HepG2 (cell line): ENCODE measurements around the gene P2RX2. TPM values are rescaled to one million over a fixed set of nuclear protein-coding genes. Genes with fewer than 3 reads are reported as not detected.

ENCODE experiments used
- ATAC-seq: fragments of 200-7000 bp; cut with Tn5 transposase; 3 replicates; pipeline ENCODE4 v1.9.1; 2020; ENCODE audit warnings: mild to moderate bottlenecking, moderate library complexity
- BruUV-seq: library from RNA; stranded (reverse); fragments of 400-500 nt; replicated peaks from 2 replicates; lab custom pipeline; 2021; lab: Mats Ljungman, UMichigan
- CTCF ChIA-PET: fragments of 300-600 bp; formaldehyde crosslinking; extraction: SDS; loops from one replicate; lab custom pipeline; 2021; ENCODE audit warnings: low total read pairs, inconsistent platforms, low intra/inter-chr PET ratio; lab: Yijun Ruan, JAX
- POLR2A ChIA-PET: fragments of 350-600 bp; sonication (Branson Sonifier 250); formaldehyde crosslinking; loops from one replicate; lab custom pipeline; 2020; ENCODE audit warnings: antibody characterized with exemption, inconsistent platforms; lab: Yijun Ruan, JAX
- DNase-seq: peaks from one replicate; pipeline ENCODE4 v3.0.0-alpha.2; 2015; ENCODE audit warnings: low spot score
- FAIRE-seq: peaks from 3 replicates; lab custom pipeline; 2011; peaks lifted over from hg19 to GRCh38; lab: Jason Lieb, UNC
- H2AFZ ChIP-seq: one replicate; pipeline ENCODE4 v1.6.1; 2011; ENCODE audit warnings: low read length, inconsistent platforms
- H3K27ac ChIP-seq: fragments of 300-600 bp; 3 replicates; pipeline ENCODE4 v1.8.0; 2011; ENCODE audit warnings: mixed run types, mild to moderate bottlenecking, mixed read lengths, low read length, inconsistent platforms; ENCODE audit not compliant: insufficient read depth; ENCODE audit errors: extremely low read length
- H3K27me3 ChIP-seq, 2 experiments: fragments of 200-600 bp in 1 of 2; 2 replicates in 1 of 2; 3 replicates in 1 of 2; pipeline versions ENCODE4 v1.6.0 to v1.8.0; 2011; ENCODE audit warnings: low read length in 2 of 2, mild to moderate bottlenecking in 2 of 2, moderate library complexity in 2 of 2, inconsistent platforms in 1 of 2; ENCODE audit not compliant: insufficient read depth in 2 of 2, control insufficient read depth in 1 of 2
- H3K36me3 ChIP-seq, 2 experiments: fragments of 200-600 bp in 1 of 2; replicated peaks in 1 of 2; 2 replicates in 1 of 2; 3 replicates in 1 of 2; pipeline versions ENCODE4 v1.5.1 to v1.8.0; 2011; ENCODE audit warnings: low read length in 2 of 2, inconsistent platforms in 1 of 2; ENCODE audit not compliant: insufficient read depth in 2 of 2, control insufficient read depth in 1 of 2
- H3K4me1 ChIP-seq: 2 replicates; pipeline ENCODE4 v1.5.1; 2012; ENCODE audit warnings: low read length, inconsistent platforms; ENCODE audit not compliant: insufficient read depth
- H3K4me2 ChIP-seq: 2 replicates; pipeline ENCODE4 v1.6.0; 2011; ENCODE audit warnings: low read depth, low read length, inconsistent platforms
- H3K4me3 ChIP-seq, 3 experiments: fragments of 200-600 bp in 1 of 3; sonication (generic), shearing (Covaris generic) in 1 of 3; replicated peaks in 1 of 3; 2 replicates each; pipeline ENCODE4 v1.5.1; 2011 to 2016; ENCODE audit warnings: low read length in 3 of 3, inconsistent platforms in 2 of 3, low read depth in 2 of 3, mild to moderate bottlenecking in 2 of 3, control low read depth in 1 of 3, mixed read lengths in 1 of 3; ENCODE audit not compliant: insufficient read depth in 1 of 3
- H3K79me2 ChIP-seq: one replicate; pipeline ENCODE4 v1.6.1; 2011; ENCODE audit warnings: low read length, inconsistent platforms; ENCODE audit not compliant: insufficient read depth
- H3K9ac ChIP-seq: 2 replicates; pipeline ENCODE4 v1.6.0; 2011; ENCODE audit warnings: mild to moderate bottlenecking, low read depth, low read length, inconsistent platforms; ENCODE audit not compliant: insufficient read depth
- H3K9me3 ChIP-seq: 2 replicates; pipeline ENCODE4 v1.5.1; 2012; ENCODE audit warnings: mild to moderate bottlenecking, low read length
- H4K20me1 ChIP-seq: 2 replicates; pipeline ENCODE4 v1.6.0; 2011; ENCODE audit warnings: inconsistent platforms, mild to moderate bottlenecking, low read length, moderate library complexity; ENCODE audit not compliant: insufficient read depth
- HDAC1 ChIP-seq: sonication (generic); formaldehyde crosslinking; IDR thresholded peaks from 2 replicates; pipeline ENCODE4 v1.5.1; 2020; ENCODE audit warnings: mild to moderate bottlenecking, missing genetic modification reagents
- PPARG ChIP-seq: conservative IDR thresholded peaks from 2 replicates; pipeline ENCODE4 v1.6.1; 2016; ENCODE audit warnings: missing biosample characterization, missing genetic modification reagents
- SP4 ChIP-seq: sonication (generic); formaldehyde crosslinking; IDR thresholded peaks from 2 replicates; pipeline ENCODE4 v1.8.1; 2023; ENCODE audit warnings: mild to moderate bottlenecking, missing genetic modification reagents
- YY1 ChIP-seq: IDR thresholded peaks from 2 replicates; pipeline ENCODE4 v1.6.1; 2011; ENCODE audit warnings: low read length, low read depth, moderate library complexity, mild to moderate bottlenecking; ENCODE audit not compliant: insufficient read depth, insufficient replicate concordance
- ZGPAT ChIP-seq: IDR thresholded peaks from 2 replicates; pipeline ENCODE4 v1.6.1; 2016; ENCODE audit warnings: mild to moderate bottlenecking
- ZNF234 ChIP-seq: sonication (generic); formaldehyde crosslinking; conservative IDR thresholded peaks from 2 replicates; pipeline ENCODE4 v1.5.1; 2020; ENCODE audit warnings: mild to moderate bottlenecking, missing genetic modification reagents
- ZNF446 ChIP-seq: sonication (generic); formaldehyde crosslinking; IDR thresholded peaks from 2 replicates; pipeline ENCODE4 v1.5.0; 2020; ENCODE audit warnings: mild to moderate bottlenecking, missing genetic modification reagents
- ZNF570 ChIP-seq: sonication (generic); formaldehyde crosslinking; IDR thresholded peaks from 2 replicates; pipeline ENCODE4 v1.4.0; 2020; ENCODE audit warnings: mild to moderate bottlenecking, missing genetic modification reagents, borderline replicate concordance
- ZNF619 ChIP-seq: sonication (generic); formaldehyde crosslinking; IDR thresholded peaks from 2 replicates; pipeline ENCODE4 v1.4.0; 2020; ENCODE audit warnings: mild to moderate bottlenecking, missing genetic modification reagents
- ZNF7 ChIP-seq: IDR thresholded peaks from 2 replicates; pipeline ENCODE4 v1.6.1; 2016; ENCODE audit warnings: missing biosample characterization, missing genetic modification reagents
- ZSCAN29 ChIP-seq: sonication (generic); formaldehyde crosslinking; conservative IDR thresholded peaks from 2 replicates; pipeline ENCODE4 v1.4.0; 2020; ENCODE audit warnings: mild to moderate bottlenecking, missing genetic modification reagents
- WGBS: methylation state at CpG from one replicate; pipeline ENCODE4 v1.1.6; 2017; ENCODE audit warnings: low lambda C conversion rate; 5-methylcytosine and 5-hydroxymethylcytosine counted together
- in situ Hi-C: cut with HindIII; loops from 2 replicates; pipeline ENCODE4 v1.10.0; 2017; ENCODE audit warnings: low pct_unique_long_range_greater_than_20kb; ENCODE audit not compliant: extremely low pct_ligation_motif_present
- intact Hi-C: fragments of 100-400 bp; cut with micrococcal nuclease; formaldehyde crosslinking; loops from one replicate; pipeline ENCODE4 v1.10.0; 2022; ENCODE audit not compliant: unreplicated experiment
- polyA plus RNA-seq, 8 experiments: library from polyadenylated mRNA; depleted of rRNA in 3 of 8; stranded (reverse) in 7 of 8; unstranded in 1 of 8; fragments of >200 nt; fragmentation: Illumina TruSeq in 4 of 8; extraction: Trizol in 4 of 8; gene quantifications; 2 replicates each; pipeline versions ENCODE4 v1.2.1 to v1.2.3, GENCODE V29; 2011 to 2016; ENCODE audit warnings: low read depth in 4 of 8, missing spikeins in 1 of 8, mixed read lengths in 1 of 8; ENCODE audit not compliant: insufficient read depth in 1 of 8
- total RNA-seq, 5 experiments: library from RNA; depleted of rRNA; stranded (reverse); fragments of >200 nt; fragmentation: Illumina TruSeq; extraction: Trizol; gene quantifications; 2 replicates each; pipeline ENCODE4 v1.2.3, GENCODE V29; 2016; ENCODE audit warnings: low read depth in 1 of 5
- TF ChIP-seq, protein P1 (sequence below): sonication (generic); formaldehyde crosslinking; IDR thresholded peaks from 2 replicates; pipeline ENCODE4 v1.4.0; 2020; ENCODE audit warnings: missing genetic modification reagents, borderline replicate concordance
- TF ChIP-seq, protein P2 (sequence below), 2 experiments: sonication (generic) in 1 of 2; formaldehyde crosslinking in 1 of 2; IDR thresholded peaks; 2 replicates each; pipeline versions ENCODE4 v1.4.0 to v1.6.1; 2018 to 2020; ENCODE audit warnings: missing genetic modification reagents in 2 of 2, borderline replicate concordance in 1 of 2, low read depth in 1 of 2, mild to moderate bottlenecking in 1 of 2, missing biosample characterization in 1 of 2

Gene P2RX2
- total and polyA plus RNA-seq, 2 of the 13 experiments (the other 11 are each of a cell fraction or from before 2014, with no cell fraction given) = not detected

DNA sequence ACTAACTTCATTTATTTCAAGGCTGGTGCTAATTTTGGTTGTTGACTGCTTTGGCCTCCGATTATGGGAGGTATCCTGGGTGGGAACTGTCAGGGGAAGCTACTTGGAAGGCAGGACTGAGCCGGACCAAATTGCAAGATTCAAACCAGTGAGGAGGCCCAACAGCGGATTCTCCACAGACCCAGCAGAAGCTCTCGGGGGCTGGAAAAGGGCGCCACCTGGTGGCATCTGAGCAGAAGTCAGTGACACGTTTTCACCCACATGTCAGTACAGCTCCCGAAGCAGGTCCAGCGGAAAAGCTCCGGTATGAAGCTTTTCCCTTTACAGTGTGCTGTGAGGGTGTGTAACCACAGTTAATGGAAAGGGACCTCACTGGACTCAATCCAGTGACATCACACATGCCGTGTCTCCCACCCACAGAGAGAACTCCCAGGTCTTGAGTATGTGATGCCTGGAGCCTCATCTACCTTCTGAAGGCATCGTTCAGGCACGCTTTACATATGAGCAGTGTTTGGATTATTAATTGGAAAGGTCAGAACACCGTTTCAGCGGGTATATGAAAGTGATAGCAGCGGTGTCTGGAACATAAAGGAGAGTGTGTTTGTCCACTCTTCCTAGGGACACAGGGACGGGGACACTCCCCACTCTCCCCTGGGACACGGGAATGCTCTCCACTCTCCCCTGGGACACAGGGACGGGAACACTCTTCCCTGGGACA is 3.6 kb upstream of the P2RX2 start:
- Histone ChIP-seq H3K4me3 (no peak overlapping the region), H3K27me3 (peaks cover 0 to 9% of the 10 kb centered on the region in 2 experiments; a peak in 4 of 5 replicates), H3K4me1 (no peaks in the 10 kb centered on the region), H3K36me3 (no peaks in the 10 kb centered on the region), H3K9me3 (peaks cover 31% of the 10 kb centered on the region), H3K4me2 (no peak overlapping the region), H3K79me2 (no peaks in the 10 kb centered on the region), H2AFZ (no peak overlapping the region), H3K9ac (no peak overlapping the region), H3K27ac (no peak overlapping the region), H4K20me1 (no peaks in the 10 kb centered on the region)
- FAIRE-seq = peak; percentile 87
- peak; percentile 88 for ATAC-seq
- ChIA-PET POLR2A (interaction anchor here (1.2 kb wide), 1 partner anchor 15 kb away, joined by 3 read pairs; no protein-coding TSS in a partner anchor), CTCF (interaction anchor here (1.1 to 3.2 kb wide), 4 partner anchors 14 to 201 kb away, joined by 3 to 36 read pairs (median 8); no protein-coding TSS in a partner anchor)
- BruUV-seq = no TSS peak
- DNase-seq = peak; percentile 76
- intact Hi-C loops (loop anchor here (1.0 kb wide), 2 partner anchors 15 to 200 kb away; no protein-coding TSS in a partner anchor), in situ Hi-C loops (no loop called here)
- WGBS = 23% methylated on average over 13 of the region's 18 CpGs
- TF ChIP-seq ZNF7 (CRISPR knock-in tag) = no peak
- TF ChIP-seq ZNF234 (CRISPR knock-in tag) = no peak
- 0 out of 2 replicates have a peak, but pooled peaks have one; percentile 41 for TF ChIP-seq ZSCAN29 (CRISPR knock-in tag)
- TF ChIP-seq ZNF446 (CRISPR knock-in tag) = peak; percentile 26; the same call in 1 of the 2 replicates
- peak; percentile 57; the same call in 1 of the 2 replicates for TF ChIP-seq SP4 (CRISPR knock-in tag)
- TF ChIP-seq HDAC1 = 0 out of 2 replicates have a peak, but pooled peaks have one; percentile 16
- TF ChIP-seq, protein P1, sequence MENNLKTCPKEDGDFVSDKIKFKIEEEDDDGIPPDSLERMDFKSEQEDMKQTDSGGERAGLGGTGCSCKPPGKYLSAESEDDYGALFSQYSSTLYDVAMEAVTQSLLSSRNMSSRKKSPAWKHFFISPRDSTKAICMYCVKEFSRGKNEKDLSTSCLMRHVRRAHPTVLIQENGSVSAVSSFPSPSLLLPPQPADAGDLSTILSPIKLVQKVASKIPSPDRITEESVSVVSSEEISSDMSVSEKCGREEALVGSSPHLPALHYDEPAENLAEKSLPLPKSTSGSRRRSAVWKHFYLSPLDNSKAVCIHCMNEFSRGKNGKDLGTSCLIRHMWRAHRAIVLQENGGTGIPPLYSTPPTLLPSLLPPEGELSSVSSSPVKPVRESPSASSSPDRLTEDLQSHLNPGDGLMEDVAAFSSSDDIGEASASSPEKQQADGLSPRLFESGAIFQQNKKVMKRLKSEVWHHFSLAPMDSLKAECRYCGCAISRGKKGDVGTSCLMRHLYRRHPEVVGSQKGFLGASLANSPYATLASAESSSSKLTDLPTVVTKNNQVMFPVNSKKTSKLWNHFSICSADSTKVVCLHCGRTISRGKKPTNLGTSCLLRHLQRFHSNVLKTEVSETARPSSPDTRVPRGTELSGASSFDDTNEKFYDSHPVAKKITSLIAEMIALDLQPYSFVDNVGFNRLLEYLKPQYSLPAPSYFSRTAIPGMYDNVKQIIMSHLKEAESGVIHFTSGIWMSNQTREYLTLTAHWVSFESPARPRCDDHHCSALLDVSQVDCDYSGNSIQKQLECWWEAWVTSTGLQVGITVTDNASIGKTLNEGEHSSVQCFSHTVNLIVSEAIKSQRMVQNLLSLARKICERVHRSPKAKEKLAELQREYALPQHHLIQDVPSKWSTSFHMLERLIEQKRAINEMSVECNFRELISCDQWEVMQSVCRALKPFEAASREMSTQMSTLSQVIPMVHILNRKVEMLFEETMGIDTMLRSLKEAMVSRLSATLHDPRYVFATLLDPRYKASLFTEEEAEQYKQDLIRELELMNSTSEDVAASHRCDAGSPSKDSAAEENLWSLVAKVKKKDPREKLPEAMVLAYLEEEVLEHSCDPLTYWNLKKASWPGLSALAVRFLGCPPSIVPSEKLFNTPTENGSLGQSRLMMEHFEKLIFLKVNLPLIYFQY (CRISPR knock-in tag) = 0 out of 2 replicates have a peak, but pooled peaks have one; percentile 59
- 0 out of 2 replicates have a peak, but pooled peaks have one; percentile 18 for TF ChIP-seq PPARG (CRISPR knock-in tag)
- no peak for TF ChIP-seq ZNF570 (CRISPR knock-in tag)
- TF ChIP-seq ZGPAT (CRISPR knock-in tag) = peak; percentile 43; the same call in 1 of the 2 replicates
- TF ChIP-seq ZNF619 (CRISPR knock-in tag) = peak; percentile 61; the same call in 1 of the 2 replicates
- TF ChIP-seq, protein P2, sequence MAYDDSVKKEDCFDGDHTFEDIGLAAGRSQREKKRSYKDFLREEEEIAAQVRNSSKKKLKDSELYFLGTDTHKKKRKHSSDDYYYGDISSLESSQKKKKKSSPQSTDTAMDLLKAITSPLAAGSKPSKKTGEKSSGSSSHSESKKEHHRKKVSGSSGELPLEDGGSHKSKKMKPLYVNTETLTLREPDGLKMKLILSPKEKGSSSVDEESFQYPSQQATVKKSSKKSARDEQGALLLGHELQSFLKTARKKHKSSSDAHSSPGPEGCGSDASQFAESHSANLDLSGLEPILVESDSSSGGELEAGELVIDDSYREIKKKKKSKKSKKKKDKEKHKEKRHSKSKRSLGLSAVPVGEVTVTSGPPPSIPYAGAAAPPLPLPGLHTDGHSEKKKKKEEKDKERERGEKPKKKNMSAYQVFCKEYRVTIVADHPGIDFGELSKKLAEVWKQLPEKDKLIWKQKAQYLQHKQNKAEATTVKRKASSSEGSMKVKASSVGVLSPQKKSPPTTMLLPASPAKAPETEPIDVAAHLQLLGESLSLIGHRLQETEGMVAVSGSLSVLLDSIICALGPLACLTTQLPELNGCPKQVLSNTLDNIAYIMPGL (CRISPR knock-in tag; IDR thresholded peaks at IDR 0.05; ENCODE audit: borderline replicate concordance in 1 of 2, low read depth in 1 of 2) = no peak; a peak in 1 of 4 replicates
- peak; percentile 34 for TF ChIP-seq YY1
